Nephron (organoid): ENCODE results near the gene BTD.
A peak's percentile ranks its signal among the peaks of the same experiment; 100 is the strongest.

Experiments used
- H3K27ac Mint-ChIP-seq, 3 experiments: 2 replicates each; pipeline ENCODE4 v1.8.0; 2020; ENCODE audit warnings: mixed read lengths in 3 of 3, mild to moderate bottlenecking in 2 of 3, moderate library complexity in 1 of 3
- H3K27me3 Mint-ChIP-seq: 2 replicates; pipeline ENCODE4 v1.8.0; 2021; ENCODE audit warnings: low read depth, mild to moderate bottlenecking, moderate library complexity, mixed read lengths
- H3K36me3 Mint-ChIP-seq: 2 replicates; pipeline ENCODE4 v1.8.0; 2020; ENCODE audit warnings: low read depth, mixed read lengths
- H3K4me1 Mint-ChIP-seq: 2 replicates; pipeline ENCODE4 v1.8.0; 2020; ENCODE audit warnings: mixed read lengths
- H3K4me3 Mint-ChIP-seq, 3 experiments: 2 replicates each; pipeline ENCODE4 v1.8.0; 2020; ENCODE audit warnings: mild to moderate bottlenecking in 3 of 3, mixed read lengths in 3 of 3, moderate library complexity in 2 of 3
- H3K9me3 Mint-ChIP-seq: 2 replicates; pipeline ENCODE4 v1.8.0; 2020; ENCODE audit warnings: mixed read lengths
- CTCF ChIP-seq, 3 experiments: fragments of 200-600 bp; sonication (generic); IDR thresholded peaks; one replicate each; pipeline ENCODE4 v1.5.0; 2021; ENCODE audit warnings: antibody characterized with exemption in 3 of 3; ENCODE audit not compliant: unreplicated experiment in 3 of 3

The BTD gene

GRCh38 chr3:15601399-15602145 is at the start of gene BTD, which contains the start of gene HACL1:
Gene BTD, plus strand, starts transcription at chr3:15601745. Its CDS starts 33,695 bp downstream, at chr3:15635440.
Gene HACL1, minus strand, starts transcription at chr3:15601569. Its CDS starts 106 bp downstream, at chr3:15601463.
- H3K27me3 Mint-ChIP-seq: no peaks in the 10 kb centered on the region
- peak in 2 of 3 experiments; percentile 13 to 26 for TF ChIP-seq CTCF (IDR thresholded peaks at IDR 0.05; ENCODE audit: unreplicated experiment in 3 of 3)
- H3K4me1 Mint-ChIP-seq: peaks cover 22% of the 10 kb centered on the region
- H3K36me3 Mint-ChIP-seq: peaks cover 50% of the 10 kb centered on the region
- peak within 1 kb of the TSS; percentile 89 to 99 (median 98) for H3K27ac Mint-ChIP-seq
- H3K9me3 Mint-ChIP-seq: peaks cover 8% of the 10 kb centered on the region
- H3K4me3 Mint-ChIP-seq: peak within 1 kb of the TSS; percentile 99 to 100 (median 100)

GRCh38 chr3:15551902-15552301 is 49.6 kb upstream of the BTD start:
- H3K27ac Mint-ChIP-seq: no peak overlapping the region
- peaks cover 5% of the 10 kb centered on the region for H3K9me3 Mint-ChIP-seq
- no peak overlapping the region for H3K4me3 Mint-ChIP-seq
- no peaks in the 10 kb centered on the region for H3K27me3 Mint-ChIP-seq
- TF ChIP-seq CTCF (IDR thresholded peaks at IDR 0.05; ENCODE audit: unreplicated experiment in 3 of 3): no peak
- peaks cover 36% of the 10 kb centered on the region for H3K36me3 Mint-ChIP-seq
- no peaks in the 10 kb centered on the region for H3K4me1 Mint-ChIP-seq

GRCh38 chr3:15553749-15554148 is 47.8 kb upstream of the BTD start:
- Mint-ChIP-seq H3K27ac (no peak overlapping the region), H3K27me3 (no peaks in the 10 kb centered on the region), H3K4me3 (no peak overlapping the region), H3K4me1 (no peaks in the 10 kb centered on the region), H3K9me3 (peaks cover 2% of the 10 kb centered on the region), H3K36me3 (peaks cover 30% of the 10 kb centered on the region)
- TF ChIP-seq CTCF (IDR thresholded peaks at IDR 0.05; ENCODE audit: unreplicated experiment in 3 of 3): no peak

GRCh38 chr3:15556512-15556911 is 45.0 kb upstream of the BTD start:
- H3K4me1 Mint-ChIP-seq: no peaks in the 10 kb centered on the region
- TF ChIP-seq CTCF (IDR thresholded peaks at IDR 0.05; ENCODE audit: unreplicated experiment in 3 of 3): no peak
- H3K36me3 Mint-ChIP-seq: peaks cover 30% of the 10 kb centered on the region
- H3K4me3 Mint-ChIP-seq: no peak overlapping the region
- no peak overlapping the region for H3K27ac Mint-ChIP-seq
- H3K9me3 Mint-ChIP-seq: no peaks in the 10 kb centered on the region
- H3K27me3 Mint-ChIP-seq: no peaks in the 10 kb centered on the region

GRCh38 chr3:15557511-15557946 is 44.0 kb upstream of the BTD start:
- Mint-ChIP-seq H3K4me1 (no peaks in the 10 kb centered on the region), H3K9me3 (no peaks in the 10 kb centered on the region), H3K36me3 (peaks cover 27% of the 10 kb centered on the region), H3K4me3 (no peak overlapping the region), H3K27me3 (no peaks in the 10 kb centered on the region), H3K27ac (no peak overlapping the region)
- TF ChIP-seq CTCF (IDR thresholded peaks at IDR 0.05; ENCODE audit: unreplicated experiment in 3 of 3): peak; percentile 67 to 77 (median 76)

- Mint-ChIP-seq H3K4me1 (no peaks in the 10 kb centered on the region), H3K27ac (no peak overlapping the region), H3K27me3 (no peaks in the 10 kb centered on the region), H3K36me3 (peaks cover 30% of the 10 kb centered on the region), H3K9me3 (no peaks in the 10 kb centered on the region), H3K4me3 (no peak overlapping the region)
- no peak for TF ChIP-seq CTCF (IDR thresholded peaks at IDR 0.05; ENCODE audit: unreplicated experiment in 3 of 3)
Observed at GRCh38 chr3:15558581-15558980, 43.0 kb upstream of the BTD start.
